ENCODE measurements around the gene UBE2S. TPM values are rescaled to one million over a fixed set of nuclear protein-coding genes. Genes with fewer than 3 reads are reported as not detected.

UBE2S gene
- total RNA-seq, 2 donors from 2014 or later, result 6.5 to 7.9 TPM

DNA sequence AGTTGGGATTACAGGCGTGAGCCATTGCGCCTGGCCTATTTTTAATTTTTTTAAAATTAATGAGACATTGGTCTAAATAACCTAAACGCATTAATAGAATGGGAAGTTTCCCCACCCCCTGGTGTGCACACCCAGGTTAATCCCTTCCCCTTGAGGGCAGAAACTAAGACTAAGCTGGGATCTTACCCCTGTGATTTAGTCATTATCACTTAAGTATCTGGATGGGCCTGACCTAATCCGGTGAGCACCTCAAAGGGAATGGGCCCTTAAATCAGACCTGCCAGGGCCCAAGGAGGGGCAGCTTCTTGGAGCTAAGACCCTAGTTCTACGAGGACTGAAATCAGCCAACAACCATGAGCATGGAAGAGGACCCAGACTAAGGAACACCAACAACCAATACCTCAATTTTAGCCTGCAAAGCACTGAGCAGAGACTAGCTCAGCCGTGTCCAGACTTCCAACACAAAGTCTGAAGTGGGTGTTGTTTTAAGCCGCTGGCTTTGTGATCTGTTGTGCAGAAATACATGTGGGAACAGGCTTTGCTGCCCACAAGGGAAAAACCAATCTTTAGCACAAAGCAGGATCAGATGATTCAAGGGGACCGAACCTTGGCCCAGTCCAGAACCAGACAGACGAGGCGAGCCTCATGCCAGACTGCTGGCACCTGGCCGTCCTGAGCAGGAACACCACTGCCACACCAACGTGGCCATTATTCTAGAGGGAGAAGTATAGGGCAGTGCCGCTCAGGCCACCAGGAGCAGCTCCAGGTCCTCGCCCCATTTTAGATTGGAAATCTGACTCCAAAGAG, 7.1 kb downstream of the UBE2S start:
- ATAC-seq (no peak), DNase-seq (no peak)
- H3K36me3 ChIP-seq (replicated peaks in 1 of 2; ENCODE audit: insufficient read depth in 1 of 2, low read depth in 2 of 2), result peaks cover 0 to 5% of the 10 kb centered on the region in 2 donors
- 87 to 94% methylated on average over 10 to 14 of the region's 14 CpGs for WGBS, 2 donors
- H3K9me3 ChIP-seq, result no peaks in the 10 kb centered on the region
- H3K27ac ChIP-seq, result no peak overlapping the region
- intact Hi-C loops (cut with DNase I), result no loop called here
- H3K4me1 ChIP-seq, result no peaks in the 10 kb centered on the region
- H3K4me3 ChIP-seq, result no peak overlapping the region
- TF ChIP-seq, protein P1, sequence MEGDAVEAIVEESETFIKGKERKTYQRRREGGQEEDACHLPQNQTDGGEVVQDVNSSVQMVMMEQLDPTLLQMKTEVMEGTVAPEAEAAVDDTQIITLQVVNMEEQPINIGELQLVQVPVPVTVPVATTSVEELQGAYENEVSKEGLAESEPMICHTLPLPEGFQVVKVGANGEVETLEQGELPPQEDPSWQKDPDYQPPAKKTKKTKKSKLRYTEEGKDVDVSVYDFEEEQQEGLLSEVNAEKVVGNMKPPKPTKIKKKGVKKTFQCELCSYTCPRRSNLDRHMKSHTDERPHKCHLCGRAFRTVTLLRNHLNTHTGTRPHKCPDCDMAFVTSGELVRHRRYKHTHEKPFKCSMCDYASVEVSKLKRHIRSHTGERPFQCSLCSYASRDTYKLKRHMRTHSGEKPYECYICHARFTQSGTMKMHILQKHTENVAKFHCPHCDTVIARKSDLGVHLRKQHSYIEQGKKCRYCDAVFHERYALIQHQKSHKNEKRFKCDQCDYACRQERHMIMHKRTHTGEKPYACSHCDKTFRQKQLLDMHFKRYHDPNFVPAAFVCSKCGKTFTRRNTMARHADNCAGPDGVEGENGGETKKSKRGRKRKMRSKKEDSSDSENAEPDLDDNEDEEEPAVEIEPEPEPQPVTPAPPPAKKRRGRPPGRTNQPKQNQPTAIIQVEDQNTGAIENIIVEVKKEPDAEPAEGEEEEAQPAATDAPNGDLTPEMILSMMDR (IDR thresholded peaks at IDR 0.05), result no peak
- no peak for TF ChIP-seq POLR2A (IDR thresholded peaks at IDR 0.05)
- H3K27me3 ChIP-seq, result no peaks in the 10 kb centered on the region

DNA sequence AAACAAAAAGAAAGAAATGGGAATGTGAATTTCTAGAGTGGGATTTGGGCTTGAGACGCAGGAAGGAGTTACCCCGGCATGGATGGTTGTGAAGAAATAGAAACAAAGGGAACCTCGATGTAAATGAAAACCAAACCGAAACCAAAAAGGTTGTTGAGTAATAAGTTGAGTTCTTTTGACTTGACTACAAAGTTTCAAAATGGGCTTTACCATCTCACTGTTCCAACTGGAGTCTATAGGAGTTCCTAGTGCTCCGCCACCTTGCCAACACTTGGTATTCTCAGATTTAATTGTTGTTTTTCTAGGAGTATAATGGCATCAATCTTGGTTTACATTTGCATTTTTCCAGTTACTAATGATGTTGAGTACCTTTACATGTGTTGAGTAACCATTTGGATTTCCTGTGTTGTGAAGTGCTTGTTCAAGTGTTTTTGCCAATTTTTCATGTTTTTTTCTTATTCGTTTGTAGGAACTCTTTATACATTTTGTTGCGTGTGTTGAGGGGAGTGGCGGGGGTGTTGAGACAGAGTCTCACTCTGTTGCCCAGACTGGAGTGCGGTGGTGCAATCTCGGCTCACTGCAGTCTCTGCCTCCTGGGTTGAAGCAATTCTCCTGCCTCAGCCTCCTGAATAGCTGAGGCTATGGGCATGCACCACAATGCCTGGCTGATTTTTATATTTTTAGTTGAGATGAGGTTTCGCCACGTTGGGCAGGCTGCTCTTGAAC, 9.2 kb downstream of the UBE2S start:
- WGBS, 2 donors, result 79 to 92% methylated on average over 12 of the region's 12 CpGs
- ATAC-seq, result no peak
- peaks cover 0 to 5% of the 10 kb centered on the region in 2 donors for H3K36me3 ChIP-seq (replicated peaks in 1 of 2; ENCODE audit: insufficient read depth in 1 of 2, low read depth in 2 of 2)
- no peaks in the 10 kb centered on the region for H3K27me3 ChIP-seq
- H3K27ac ChIP-seq, result no peak overlapping the region
- H3K4me1 ChIP-seq, result no peaks in the 10 kb centered on the region
- no peak for DNase-seq
- TF ChIP-seq, protein P1 (IDR thresholded peaks at IDR 0.05), result no peak
- TF ChIP-seq POLR2A (IDR thresholded peaks at IDR 0.05), result no peak
- H3K4me3 ChIP-seq, result no peak overlapping the region
- H3K9me3 ChIP-seq, result no peaks in the 10 kb centered on the region
- intact Hi-C loops (cut with DNase I), result no loop called here

DNA sequence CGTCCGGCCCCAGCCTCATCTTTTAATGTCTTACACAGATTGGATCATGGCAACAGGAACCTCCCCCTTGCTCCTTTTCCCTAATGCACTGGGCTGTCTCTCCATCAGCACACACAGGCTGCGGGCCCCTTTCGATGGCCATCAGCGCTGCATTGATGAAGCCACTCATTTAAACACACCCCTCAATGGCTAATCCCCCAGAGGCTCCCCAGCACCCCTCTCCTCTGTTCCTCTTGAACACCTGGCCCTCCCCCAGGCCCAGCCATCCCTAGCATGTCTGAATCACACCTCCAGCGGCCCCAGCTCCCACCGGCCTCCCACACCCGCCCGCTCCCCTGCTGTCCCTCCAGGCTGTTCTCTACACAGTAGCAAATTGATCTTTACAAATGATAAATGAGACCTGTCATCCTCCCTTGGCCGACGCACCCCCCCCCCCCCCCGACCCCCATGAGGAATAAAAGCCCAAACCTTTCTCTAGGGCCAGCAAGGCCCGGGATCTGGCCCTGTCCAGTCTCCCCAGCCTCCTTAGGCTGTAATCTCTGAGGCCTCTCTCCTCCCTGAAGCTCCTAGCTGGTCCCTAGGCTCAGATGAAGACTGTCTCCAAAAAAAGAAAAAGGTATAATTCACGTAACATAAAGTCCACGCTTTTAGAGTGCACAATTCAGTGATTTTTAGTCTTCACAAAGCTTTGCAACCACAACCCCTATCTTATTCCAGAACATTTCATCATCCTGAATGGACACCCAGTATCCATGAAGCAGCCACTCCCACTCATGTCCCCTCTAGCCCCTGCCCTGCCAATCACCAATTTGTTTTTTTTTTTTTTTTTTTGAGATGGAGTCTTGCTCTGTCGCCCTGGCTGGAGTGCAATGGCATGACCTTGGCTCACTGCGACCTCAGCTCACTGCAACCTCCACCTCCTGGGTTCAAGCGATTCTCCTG, 14.5 kb downstream of the UBE2S start:
- WGBS, 2 donors, result 72 to 74% methylated on average over 17 of the region's 18 CpGs
- intact Hi-C loops (cut with DNase I), result no loop called here
- peaks cover 10% of the 10 kb centered on the region for H3K4me1 ChIP-seq
- peaks cover 0 to 5% of the 10 kb centered on the region in 2 donors for H3K36me3 ChIP-seq (replicated peaks in 1 of 2; ENCODE audit: insufficient read depth in 1 of 2, low read depth in 2 of 2)
- no peak overlapping the region for H3K27ac ChIP-seq
- no peak for DNase-seq
- H3K27me3 ChIP-seq, result no peaks in the 10 kb centered on the region
- TF ChIP-seq POLR2A (IDR thresholded peaks at IDR 0.05), result no peak
- no peaks in the 10 kb centered on the region for H3K9me3 ChIP-seq
- no peak for ATAC-seq
- H3K4me3 ChIP-seq, result no peak overlapping the region

DNA sequence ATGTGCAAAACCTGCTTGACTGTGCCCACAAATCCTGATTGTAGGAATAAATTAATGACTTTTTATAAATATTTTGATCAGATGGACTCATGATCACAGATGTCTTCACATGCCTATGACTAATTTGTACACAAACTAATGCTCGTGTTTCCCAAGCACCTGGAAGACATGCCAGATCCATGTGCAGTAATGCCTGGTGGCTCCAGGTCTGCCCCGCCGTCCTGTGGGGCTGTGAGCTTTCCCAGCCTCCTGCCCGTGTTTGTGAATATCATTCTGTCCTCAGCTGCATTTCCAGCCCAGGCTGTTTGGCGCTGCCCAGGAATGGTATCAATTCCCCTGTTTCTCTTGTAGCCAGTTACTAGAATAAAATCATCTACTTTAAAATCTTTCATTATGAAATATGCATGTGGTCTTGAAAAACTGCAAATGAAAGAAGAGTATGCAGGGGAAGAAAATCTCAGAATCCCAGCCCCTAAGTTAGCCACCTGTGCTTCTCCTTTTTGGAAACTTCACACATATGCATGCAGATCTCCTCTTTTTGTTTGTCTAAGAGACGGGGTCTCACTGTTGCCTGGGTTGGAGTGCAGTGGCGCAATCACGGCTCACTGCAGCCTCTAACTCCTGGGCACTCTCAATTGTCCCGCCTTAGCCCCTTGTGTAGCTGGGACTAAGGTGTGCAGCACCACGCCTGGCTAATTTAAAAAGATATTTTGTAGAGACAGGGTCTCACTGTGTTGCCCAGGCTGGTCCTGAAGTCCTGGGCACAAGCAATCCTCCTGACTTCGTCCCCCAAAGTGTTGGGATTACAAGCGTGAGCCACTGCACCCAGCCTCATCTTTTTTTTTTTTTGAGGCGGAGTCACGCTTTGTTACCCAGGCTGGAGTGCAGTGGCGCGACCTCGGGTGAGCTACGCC, 15.6 kb downstream of the UBE2S start:
- no peak overlapping the region for H3K4me3 ChIP-seq
- DNase-seq (no peak), ATAC-seq (no peak)
- no peak for TF ChIP-seq POLR2A (IDR thresholded peaks at IDR 0.05)
- H3K27me3 ChIP-seq, result no peaks in the 10 kb centered on the region
- H3K36me3 ChIP-seq (replicated peaks in 1 of 2; ENCODE audit: insufficient read depth in 1 of 2, low read depth in 2 of 2), result peaks cover 0 to 8% of the 10 kb centered on the region in 2 donors
- intact Hi-C loops (cut with DNase I), result no loop called here
- H3K9me3 ChIP-seq, result no peaks in the 10 kb centered on the region
- peaks cover 22% of the 10 kb centered on the region for H3K4me1 ChIP-seq
- WGBS, 2 donors, result 83 to 88% methylated on average over 17 to 18 of the region's 18 CpGs
- H3K27ac ChIP-seq, result no peak overlapping the region

DNA sequence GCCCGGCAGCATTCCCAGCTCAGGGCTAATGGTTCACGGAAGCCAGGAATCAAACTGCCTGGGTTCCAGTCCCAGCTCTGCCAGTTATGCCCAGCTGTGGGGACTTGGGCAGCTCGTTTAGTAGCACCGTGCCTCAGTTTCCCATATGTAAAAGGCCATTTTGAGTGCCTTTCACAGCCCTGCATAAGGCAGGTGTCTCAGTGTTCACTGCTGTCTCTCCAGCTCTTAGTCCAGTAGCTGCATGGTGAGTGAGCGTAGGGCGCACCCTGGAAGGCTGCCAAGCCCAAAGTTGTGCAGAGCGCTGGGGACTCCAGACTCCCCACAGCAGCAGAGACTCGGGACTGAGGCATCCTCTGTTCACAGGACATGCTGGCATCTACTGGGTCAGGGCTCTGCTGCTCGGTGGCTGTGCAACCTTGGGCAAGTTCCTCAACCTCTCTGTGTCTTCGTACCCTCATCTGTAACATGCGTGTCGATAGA, 16.4 kb downstream of the UBE2S start:
- TF ChIP-seq, protein P1 (IDR thresholded peaks at IDR 0.05), result no peak
- no peaks in the 10 kb centered on the region for H3K9me3 ChIP-seq
- H3K4me3 ChIP-seq, result no peak overlapping the region
- H3K27ac ChIP-seq, result no peak overlapping the region
- peaks cover 27% of the 10 kb centered on the region for H3K4me1 ChIP-seq
- DNase-seq (no peak), ATAC-seq (no peak)
- intact Hi-C loops (cut with DNase I), result no loop called here
- H3K36me3 ChIP-seq (replicated peaks in 1 of 2; ENCODE audit: insufficient read depth in 1 of 2, low read depth in 2 of 2), result peaks cover 0 to 8% of the 10 kb centered on the region in 2 donors
- 85 to 100% methylated on average over 6 to 12 of the region's 12 CpGs for WGBS, 2 donors
- no peaks in the 10 kb centered on the region for H3K27me3 ChIP-seq

All from body of pancreas (tissue), 4 donors.